Neural progenitor cell (in vitro differentiated cells): Measurements from ENCODE around the gene ZNF567. TPM values are rescaled to one million over a fixed set of nuclear protein-coding genes. Genes with fewer than 3 reads are reported as not detected.

Source experiments
- DNase-seq: peaks from one replicate; pipeline ENCODE4 v3.0.0-alpha.2; 2016; ENCODE audit warnings: low spot score
- H2AFZ ChIP-seq: fragments of 200-600 bp; sonication (generic); replicated peaks from 2 replicates; pipeline ENCODE4 v1.6.1; 2016; ENCODE audit warnings: antibody characterized with exemption
- H3F3A ChIP-seq: fragments of 200-600 bp; sonication (generic); 2 replicates; pipeline ENCODE4 v1.6.1; 2016; ENCODE audit warnings: antibody characterized with exemption, low read depth
- H3K27ac ChIP-seq: fragments of 200-600 bp; sonication (generic); 2 replicates; pipeline ENCODE4 v1.5.1; 2016; ENCODE audit warnings: mild to moderate bottlenecking
- H3K27me3 ChIP-seq: fragments of 200-600 bp; sonication (generic); 2 replicates; pipeline ENCODE4 v1.6.1; 2016; ENCODE audit warnings: mild to moderate bottlenecking, moderate library complexity
- H3K36me3 ChIP-seq: fragments of 200-600 bp; sonication (generic); 2 replicates; pipeline ENCODE4 v1.5.1; 2016
- H3K4me1 ChIP-seq: fragments of 200-600 bp; sonication (generic); 2 replicates; pipeline ENCODE4 v1.6.1; 2016; ENCODE audit warnings: mixed run types
- H3K4me2 ChIP-seq: fragments of 200-600 bp; sonication (generic); 2 replicates; pipeline ENCODE4 v1.6.1; 2016
- H3K4me3 ChIP-seq: fragments of 200-600 bp; sonication (generic); 2 replicates; pipeline ENCODE4 v1.5.1; 2016
- H3K79me2 ChIP-seq: fragments of 200-600 bp; sonication (generic); 2 replicates; pipeline ENCODE4 v1.6.1; 2016; ENCODE audit warnings: low read depth
- H3K9ac ChIP-seq: fragments of 200-600 bp; sonication (generic); 2 replicates; pipeline ENCODE4 v1.6.1; 2016
- H3K9me3 ChIP-seq: fragments of 200-600 bp; sonication (generic); 2 replicates; pipeline ENCODE4 v1.5.1; 2016; ENCODE audit warnings: low read depth
- H4K20me1 ChIP-seq: fragments of 200-600 bp; sonication (generic); 2 replicates; pipeline ENCODE4 v1.6.1; 2016; ENCODE audit warnings: low read depth
- H3K27ac Mint-ChIP-seq: 3 replicates; pipeline ENCODE4 v1.8.0; 2021; ENCODE audit warnings: mixed read lengths
- H3K27me3 Mint-ChIP-seq: 2 replicates; pipeline ENCODE4 v1.8.0; 2022; ENCODE audit warnings: low read depth, mild to moderate bottlenecking, inconsistent platforms, moderate library complexity, mixed read lengths; ENCODE audit not compliant: insufficient read depth
- H3K36me3 Mint-ChIP-seq: 3 replicates; pipeline ENCODE4 v1.8.0; 2021; ENCODE audit warnings: mixed read lengths
- H3K4me1 Mint-ChIP-seq: 3 replicates; pipeline ENCODE4 v1.8.0; 2021; ENCODE audit warnings: mixed read lengths
- H3K4me3 Mint-ChIP-seq: 3 replicates; pipeline ENCODE4 v1.8.0; 2021; ENCODE audit warnings: mild to moderate bottlenecking, moderate library complexity, mixed read lengths
- H3K9me3 Mint-ChIP-seq: 3 replicates; pipeline ENCODE4 v1.8.0; 2020; ENCODE audit warnings: mixed read lengths
- EZH2 ChIP-seq: fragments of 200-600 bp; sonication (generic); IDR thresholded peaks from 2 replicates; pipeline ENCODE4 v1.6.1; 2017; ENCODE audit warnings: antibody characterized with exemption, mild to moderate bottlenecking, moderate library complexity
- EZH2phosphoT487 ChIP-seq: fragments of 200-600 bp; sonication (generic); IDR thresholded peaks from 2 replicates; pipeline ENCODE4 v1.6.1; 2017; ENCODE audit warnings: antibody characterized with exemption
- total RNA-seq: library from RNA; depleted of rRNA; stranded (reverse); fragments of >200 nt; gene quantifications from 2 replicates; pipeline ENCODE4 v1.2.3, GENCODE V29; 2015; ENCODE audit warnings: low replicate concordance
- TF ChIP-seq, protein P1 (sequence below): fragments of 200-600 bp; sonication (generic); IDR thresholded peaks from 2 replicates; pipeline ENCODE4 v1.5.1; 2017; ENCODE audit warnings: antibody characterized with exemption, mild to moderate bottlenecking

Gene ZNF567
- total RNA-seq, 1 donor from 2014 or later, result 27.7 TPM

- H3K27ac Mint-ChIP-seq, result no peak overlapping the region
- no peak overlapping the region for H2AFZ ChIP-seq
- TF ChIP-seq, protein P1, sequence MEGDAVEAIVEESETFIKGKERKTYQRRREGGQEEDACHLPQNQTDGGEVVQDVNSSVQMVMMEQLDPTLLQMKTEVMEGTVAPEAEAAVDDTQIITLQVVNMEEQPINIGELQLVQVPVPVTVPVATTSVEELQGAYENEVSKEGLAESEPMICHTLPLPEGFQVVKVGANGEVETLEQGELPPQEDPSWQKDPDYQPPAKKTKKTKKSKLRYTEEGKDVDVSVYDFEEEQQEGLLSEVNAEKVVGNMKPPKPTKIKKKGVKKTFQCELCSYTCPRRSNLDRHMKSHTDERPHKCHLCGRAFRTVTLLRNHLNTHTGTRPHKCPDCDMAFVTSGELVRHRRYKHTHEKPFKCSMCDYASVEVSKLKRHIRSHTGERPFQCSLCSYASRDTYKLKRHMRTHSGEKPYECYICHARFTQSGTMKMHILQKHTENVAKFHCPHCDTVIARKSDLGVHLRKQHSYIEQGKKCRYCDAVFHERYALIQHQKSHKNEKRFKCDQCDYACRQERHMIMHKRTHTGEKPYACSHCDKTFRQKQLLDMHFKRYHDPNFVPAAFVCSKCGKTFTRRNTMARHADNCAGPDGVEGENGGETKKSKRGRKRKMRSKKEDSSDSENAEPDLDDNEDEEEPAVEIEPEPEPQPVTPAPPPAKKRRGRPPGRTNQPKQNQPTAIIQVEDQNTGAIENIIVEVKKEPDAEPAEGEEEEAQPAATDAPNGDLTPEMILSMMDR, result no peak
- TF ChIP-seq EZH2phosphoT487 (no peak), EZH2 (no peak)
- peaks cover 66% of the 10 kb centered on the region for H3K9me3 Mint-ChIP-seq
- no peaks in the 10 kb centered on the region for H3F3A ChIP-seq
- no peak overlapping the region for H3K4me3 ChIP-seq
- no peak overlapping the region for H3K4me3 Mint-ChIP-seq
- no peaks in the 10 kb centered on the region for H3K9me3 ChIP-seq
- peaks cover 4% of the 10 kb centered on the region for H3K27me3 Mint-ChIP-seq
- no peak for DNase-seq
- no peak overlapping the region for H3K4me2 ChIP-seq
- H3K27me3 ChIP-seq, result no peaks in the 10 kb centered on the region
- peaks cover 70% of the 10 kb centered on the region for H3K79me2 ChIP-seq
- H3K4me1 ChIP-seq, result peaks cover 6% of the 10 kb centered on the region
- peaks cover 4% of the 10 kb centered on the region for H3K36me3 ChIP-seq
- peaks cover 35% of the 10 kb centered on the region for H3K36me3 Mint-ChIP-seq
- no peak overlapping the region for H3K27ac ChIP-seq
- no peaks in the 10 kb centered on the region for H3K4me1 Mint-ChIP-seq
- no peak overlapping the region for H3K9ac ChIP-seq
- no peaks in the 10 kb centered on the region for H4K20me1 ChIP-seq
Measured at GRCh38 chr19:36672368-36672767, 15.0 kb upstream of the ZNF567 start.

- no peaks in the 10 kb centered on the region for H3K27me3 ChIP-seq
- H3K36me3 ChIP-seq, result peaks cover 4% of the 10 kb centered on the region
- peaks cover 45% of the 10 kb centered on the region for H3K36me3 Mint-ChIP-seq
- no peak overlapping the region for H3K27ac Mint-ChIP-seq
- H3K4me1 Mint-ChIP-seq, result no peaks in the 10 kb centered on the region
- H3K9me3 Mint-ChIP-seq, result peaks cover 67% of the 10 kb centered on the region
- H3K4me3 Mint-ChIP-seq, result no peak overlapping the region
- no peaks in the 10 kb centered on the region for H3K4me1 ChIP-seq
- H3K4me2 ChIP-seq, result no peak overlapping the region
- no peak overlapping the region for H2AFZ ChIP-seq
- no peak overlapping the region for H3K4me3 ChIP-seq
- no peaks in the 10 kb centered on the region for H4K20me1 ChIP-seq
- no peaks in the 10 kb centered on the region for H3K9me3 ChIP-seq
- no peak for DNase-seq
- no peak overlapping the region for H3K27ac ChIP-seq
- peaks cover 53% of the 10 kb centered on the region for H3K79me2 ChIP-seq
- no peaks in the 10 kb centered on the region for H3F3A ChIP-seq
- peaks cover 3% of the 10 kb centered on the region for H3K27me3 Mint-ChIP-seq
- H3K9ac ChIP-seq, result no peak overlapping the region
- TF ChIP-seq, protein P1, result no peak
- TF ChIP-seq EZH2, result no peak
- no peak for TF ChIP-seq EZH2phosphoT487
Measured at GRCh38 chr19:36674201-36674600, 13.2 kb upstream of the ZNF567 start.

GRCh38 chr19:36679455-36679854 lies 8.0 kb upstream of the ZNF567 start:
- Histone ChIP-seq H3K9me3 (no peaks in the 10 kb centered on the region), H2AFZ (no peak overlapping the region), H3K9ac (no peak overlapping the region), H4K20me1 (no peaks in the 10 kb centered on the region), H3K4me2 (no peak overlapping the region), H3K4me1 (no peaks in the 10 kb centered on the region), H3K4me3 (no peak overlapping the region), H3K27ac (no peak overlapping the region), H3K36me3 (peaks cover 6% of the 10 kb centered on the region), H3K79me2 (peaks cover 8% of the 10 kb centered on the region), H3K27me3 (no peaks in the 10 kb centered on the region), H3F3A (no peaks in the 10 kb centered on the region)
- TF ChIP-seq EZH2phosphoT487 (no peak), EZH2 (no peak)
- TF ChIP-seq, protein P1, result no peak
- Mint-ChIP-seq H3K4me3 (no peak overlapping the region), H3K27me3 (peaks cover 8% of the 10 kb centered on the region), H3K9me3 (peaks cover 53% of the 10 kb centered on the region), H3K36me3 (peaks cover 48% of the 10 kb centered on the region), H3K4me1 (no peaks in the 10 kb centered on the region), H3K27ac (no peak overlapping the region)
- DNase-seq, result no peak
